ENCODE results near the gene PRKD1. TPM values are rescaled to one million over a fixed set of nuclear protein-coding genes. Genes with fewer than 3 reads are reported as not detected.

Gene PRKD1
- total RNA-seq, 1 experiment from 2014 or later, result not detected

DNA sequence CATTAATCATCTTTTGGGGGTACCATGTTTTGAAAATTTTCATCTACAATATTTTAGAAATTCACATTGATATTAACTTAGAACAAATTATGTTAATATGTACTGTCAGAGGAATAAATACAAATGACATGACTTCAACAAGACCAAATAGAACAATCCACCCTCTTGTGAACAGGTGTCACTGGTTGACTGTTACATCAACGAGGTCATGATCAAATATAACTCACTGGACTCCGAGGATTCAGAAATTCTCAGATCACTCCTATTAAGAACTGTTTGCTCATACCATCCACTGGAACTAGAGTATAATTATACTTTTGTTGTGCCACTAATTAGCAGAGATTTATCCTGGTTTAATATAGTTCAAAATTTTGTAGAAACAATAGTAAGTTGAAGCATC, 318.8 kb downstream of the PRKD1 start:
- ATAC-seq (no peak), DNase-seq (ENCODE audit: low read depth, low spot score) (no peak)
- POLR2A ChIA-PET, result no interaction called here
- H3K4me1 ChIP-seq (ENCODE audit: control insufficient read depth in 1 of 2, insufficient read depth in 2 of 2, low read length in 2 of 2), result no peaks in the 10 kb centered on the region
- H3K9me3 ChIP-seq (ENCODE audit: control insufficient read depth in 1 of 2, insufficient read depth in 1 of 2, low read depth in 1 of 2, low read length in 2 of 2), result peaks cover 15 to 23% of the 10 kb centered on the region in 2 experiments; a peak in 2 of 4 replicates
- BruUV-seq (replicated peaks), result no TSS peak
- CTCF ChIA-PET, result no interaction called here
- no peaks in the 10 kb centered on the region for H3K36me3 ChIP-seq (ENCODE audit: control insufficient read depth in 1 of 2, insufficient read depth in 2 of 2, low read length in 2 of 2)
- H3K4me2 ChIP-seq (ENCODE audit: low read length), result no peak overlapping the region
- TF ChIP-seq, protein P1, sequence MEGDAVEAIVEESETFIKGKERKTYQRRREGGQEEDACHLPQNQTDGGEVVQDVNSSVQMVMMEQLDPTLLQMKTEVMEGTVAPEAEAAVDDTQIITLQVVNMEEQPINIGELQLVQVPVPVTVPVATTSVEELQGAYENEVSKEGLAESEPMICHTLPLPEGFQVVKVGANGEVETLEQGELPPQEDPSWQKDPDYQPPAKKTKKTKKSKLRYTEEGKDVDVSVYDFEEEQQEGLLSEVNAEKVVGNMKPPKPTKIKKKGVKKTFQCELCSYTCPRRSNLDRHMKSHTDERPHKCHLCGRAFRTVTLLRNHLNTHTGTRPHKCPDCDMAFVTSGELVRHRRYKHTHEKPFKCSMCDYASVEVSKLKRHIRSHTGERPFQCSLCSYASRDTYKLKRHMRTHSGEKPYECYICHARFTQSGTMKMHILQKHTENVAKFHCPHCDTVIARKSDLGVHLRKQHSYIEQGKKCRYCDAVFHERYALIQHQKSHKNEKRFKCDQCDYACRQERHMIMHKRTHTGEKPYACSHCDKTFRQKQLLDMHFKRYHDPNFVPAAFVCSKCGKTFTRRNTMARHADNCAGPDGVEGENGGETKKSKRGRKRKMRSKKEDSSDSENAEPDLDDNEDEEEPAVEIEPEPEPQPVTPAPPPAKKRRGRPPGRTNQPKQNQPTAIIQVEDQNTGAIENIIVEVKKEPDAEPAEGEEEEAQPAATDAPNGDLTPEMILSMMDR (IDR thresholded peaks at IDR 0.05 in 2 of 3, conservative IDR thresholded peaks at IDR 0.05 in 1 of 3; ENCODE audit: borderline replicate concordance in 1 of 3, insufficient read depth in 1 of 3, low read depth in 2 of 3, low read length in 2 of 3), result no peak
- no peak for TF ChIP-seq POLR2AphosphoS5 (IDR thresholded peaks at IDR 0.05; ENCODE audit: low read depth, low read length)
- no peak overlapping the region for H3K4me3 ChIP-seq (replicated peaks in 1 of 2; ENCODE audit: low read depth in 1 of 2, low read length in 2 of 2)
- intact Hi-C loops (cut with micrococcal nuclease), result no loop called here
- H3K79me2 ChIP-seq (ENCODE audit: insufficient read depth, low read length), result no peaks in the 10 kb centered on the region
- no peak overlapping the region for H3K9ac ChIP-seq (ENCODE audit: low read length)
- H3K27ac ChIP-seq (ENCODE audit: low read depth, low read length), result no peak overlapping the region
- no peaks in the 10 kb centered on the region for H3K9me2 ChIP-seq (ENCODE audit: insufficient read depth)
- no peaks in the 10 kb centered on the region for H3K27me3 ChIP-seq (ENCODE audit: insufficient read depth, low read length)
- no peak overlapping the region for H2AFZ ChIP-seq (ENCODE audit: low read depth, low read length, poor library complexity, severe bottlenecking)
- RAD21 ChIA-PET (ENCODE audit: low non-redundant PET in 1 of 2, low total read pairs in 2 of 2, uncharacterized antibody in 2 of 2, unreplicated experiment in 2 of 2), result no interaction called here
- no peaks in the 10 kb centered on the region for H4K20me1 ChIP-seq (ENCODE audit: insufficient read depth)

DNA sequence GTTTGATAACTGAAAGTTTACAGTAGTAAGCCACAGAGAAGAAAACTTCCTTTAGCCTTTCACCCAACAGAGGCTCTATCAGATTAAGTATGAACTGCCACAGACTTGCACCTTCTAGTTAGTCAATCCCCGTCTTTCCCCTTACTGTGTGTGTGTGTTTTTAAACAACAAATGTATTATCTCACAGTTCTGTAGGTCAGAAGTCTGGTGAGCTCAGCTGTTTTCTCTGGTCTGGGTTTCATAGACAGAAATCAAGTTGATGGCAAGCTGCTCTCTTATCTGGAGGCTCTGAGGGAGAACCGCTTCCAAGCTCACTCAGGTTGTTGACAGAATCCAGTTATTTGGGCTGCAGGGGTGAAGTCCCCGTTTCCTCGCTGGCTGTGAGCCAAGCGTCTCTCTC, 320.5 kb downstream of the PRKD1 start:
- DNase-seq (ENCODE audit: low read depth, low spot score), result no peak
- intact Hi-C loops (cut with micrococcal nuclease), result no loop called here
- H3K4me2 ChIP-seq (ENCODE audit: low read length), result no peak overlapping the region
- H3K9ac ChIP-seq (ENCODE audit: low read length), result no peak overlapping the region
- TF ChIP-seq SRF (IDR thresholded peaks at IDR 0.05; ENCODE audit: low read depth) (no peak), CBX3 (IDR thresholded peaks at IDR 0.05; ENCODE audit: low read depth) (no peak)
- TF ChIP-seq, protein P2, sequence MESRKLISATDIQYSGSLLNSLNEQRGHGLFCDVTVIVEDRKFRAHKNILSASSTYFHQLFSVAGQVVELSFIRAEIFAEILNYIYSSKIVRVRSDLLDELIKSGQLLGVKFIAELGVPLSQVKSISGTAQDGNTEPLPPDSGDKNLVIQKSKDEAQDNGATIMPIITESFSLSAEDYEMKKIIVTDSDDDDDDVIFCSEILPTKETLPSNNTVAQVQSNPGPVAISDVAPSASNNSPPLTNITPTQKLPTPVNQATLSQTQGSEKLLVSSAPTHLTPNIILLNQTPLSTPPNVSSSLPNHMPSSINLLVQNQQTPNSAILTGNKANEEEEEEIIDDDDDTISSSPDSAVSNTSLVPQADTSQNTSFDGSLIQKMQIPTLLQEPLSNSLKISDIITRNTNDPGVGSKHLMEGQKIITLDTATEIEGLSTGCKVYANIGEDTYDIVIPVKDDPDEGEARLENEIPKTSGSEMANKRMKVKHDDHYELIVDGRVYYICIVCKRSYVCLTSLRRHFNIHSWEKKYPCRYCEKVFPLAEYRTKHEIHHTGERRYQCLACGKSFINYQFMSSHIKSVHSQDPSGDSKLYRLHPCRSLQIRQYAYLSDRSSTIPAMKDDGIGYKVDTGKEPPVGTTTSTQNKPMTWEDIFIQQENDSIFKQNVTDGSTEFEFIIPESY (IDR thresholded peaks at IDR 0.05; ENCODE audit: extremely low read depth, insufficient replicate concordance, low read length), result no peak
- peaks cover 15 to 23% of the 10 kb centered on the region in 2 experiments; a peak in 2 of 4 replicates for H3K9me3 ChIP-seq (ENCODE audit: control insufficient read depth in 1 of 2, insufficient read depth in 1 of 2, low read depth in 1 of 2, low read length in 2 of 2)
- no peak for ATAC-seq
- H3K4me1 ChIP-seq (ENCODE audit: control insufficient read depth in 1 of 2, insufficient read depth in 2 of 2, low read length in 2 of 2), result no peaks in the 10 kb centered on the region
- ChIA-PET RAD21 (ENCODE audit: low non-redundant PET in 1 of 2, low total read pairs in 2 of 2, uncharacterized antibody in 2 of 2, unreplicated experiment in 2 of 2) (no interaction called here), POLR2A (no interaction called here), CTCF (no interaction called here)
- no peaks in the 10 kb centered on the region for H3K79me2 ChIP-seq (ENCODE audit: insufficient read depth, low read length)
- BruUV-seq (replicated peaks), result no TSS peak
- no peaks in the 10 kb centered on the region for H3K27me3 ChIP-seq (ENCODE audit: insufficient read depth, low read length)
- no peaks in the 10 kb centered on the region for H3K9me2 ChIP-seq (ENCODE audit: insufficient read depth)
- H3K36me3 ChIP-seq (ENCODE audit: control insufficient read depth in 1 of 2, insufficient read depth in 2 of 2, low read length in 2 of 2), result no peaks in the 10 kb centered on the region
- no peaks in the 10 kb centered on the region for H4K20me1 ChIP-seq (ENCODE audit: insufficient read depth)
- H3K4me3 ChIP-seq (replicated peaks in 1 of 2; ENCODE audit: low read depth in 1 of 2, low read length in 2 of 2), result no peak overlapping the region
- no peak overlapping the region for H2AFZ ChIP-seq (ENCODE audit: low read depth, low read length, poor library complexity, severe bottlenecking)
- no peak overlapping the region for H3K27ac ChIP-seq (ENCODE audit: low read depth, low read length)

All from HCT116 (cell line).